Natural killer cell (primary cell): ENCODE measurements around the gene C16orf78. TPM values are rescaled to one million over a fixed set of nuclear protein-coding genes. Genes with fewer than 3 reads are reported as not detected.

Experiments
- ATAC-seq, 3 donors: fragments of 150-1000 bp in 2 of 3; fragments of 200-7000 bp in 1 of 3; cut with Tn5 transposase; 1 replicate in 1 of 3; 2 replicates in 2 of 3; pipeline ENCODE4 v1.10.0; 2021; ENCODE audit warnings: mild to moderate bottlenecking in 2 of 3, moderate library complexity in 2 of 3
- DNase-seq, 2 donors: peaks; one replicate each; pipeline versions ENCODE4 v3.0.0 to v3.0.0-alpha.2; 2013 to 2021; ENCODE audit warnings: mixed read lengths in 1 of 2
- H3K27ac ChIP-seq: one replicate; pipeline ENCODE4 v1.5.1; 2013; ENCODE audit warnings: mild to moderate bottlenecking, low read length
- H3K27me3 ChIP-seq: one replicate; pipeline ENCODE4 v1.6.1; 2013; ENCODE audit warnings: low read length; ENCODE audit not compliant: control insufficient read depth, insufficient read depth
- H3K36me3 ChIP-seq: one replicate; pipeline ENCODE4 v1.6.1; 2013; ENCODE audit warnings: low read length; ENCODE audit not compliant: control insufficient read depth, insufficient read depth
- H3K4me1 ChIP-seq: one replicate; pipeline ENCODE4 v1.6.1; 2013; ENCODE audit warnings: low read length; ENCODE audit not compliant: control insufficient read depth, insufficient read depth
- H3K4me3 ChIP-seq: one replicate; pipeline ENCODE4 v1.5.1; 2013; ENCODE audit warnings: low read length
- H3K9me3 ChIP-seq: one replicate; pipeline ENCODE4 v1.6.1; 2013; ENCODE audit warnings: low read length; ENCODE audit not compliant: control insufficient read depth, insufficient read depth
- H3K27ac Mint-ChIP-seq, 2 donors: one replicate each; pipeline ENCODE4 v1.8.0; 2022; ENCODE audit warnings: mild to moderate bottlenecking in 2 of 2, mixed read lengths in 2 of 2, moderate library complexity in 1 of 2
- H3K27me3 Mint-ChIP-seq, 2 donors: one replicate each; pipeline ENCODE4 v1.8.0; 2022; ENCODE audit warnings: low read depth in 2 of 2, mixed read lengths in 2 of 2
- H3K36me3 Mint-ChIP-seq: one replicate; pipeline ENCODE4 v1.8.0; 2022; ENCODE audit warnings: mixed read lengths
- H3K4me1 Mint-ChIP-seq, 2 donors: one replicate each; pipeline ENCODE4 v1.8.0; 2022; ENCODE audit warnings: mixed read lengths in 2 of 2
- H3K4me3 Mint-ChIP-seq: one replicate; pipeline ENCODE4 v1.8.0; 2022; ENCODE audit warnings: mild to moderate bottlenecking, moderate library complexity, mixed read lengths
- H3K9me3 Mint-ChIP-seq, 2 donors: one replicate each; pipeline ENCODE4 v1.8.0; 2022; ENCODE audit warnings: mixed read lengths in 2 of 2
- CTCF ChIP-seq: fragments of 200-600 bp; IDR thresholded peaks from one replicate; pipeline ENCODE4 v1.8.0; 2022; ENCODE audit warnings: antibody characterized with exemption
- WGBS: methylation state at CpG from one replicate; pipeline ENCODE4 v1.1.7; 2013; ENCODE audit warnings: missing lambda C conversion rate; ENCODE audit not compliant: insufficient coverage; 5-methylcytosine and 5-hydroxymethylcytosine counted together
- intact Hi-C: fragments of 100-400 bp; cut with micrococcal nuclease; formaldehyde crosslinking; loops from one replicate; pipeline ENCODE4 v1.14.2; 2022
- total RNA-seq, 4 donors: library from RNA; stranded (reverse); fragments of 120-200 nt in 1 of 4; gene quantifications; one replicate each; pipeline versions ENCODE4 v1.2.3 to v1.2.4, GENCODE V29; 2013 to 2022

Gene C16orf78
- total RNA-seq, 3 donors from 2014 or later (not counting 1 experiment from before 2014, with no cell fraction given): not detected

- H3K27ac Mint-ChIP-seq: no peak overlapping the region
- Histone ChIP-seq H3K36me3 (no peaks in the 10 kb centered on the region), H3K27me3 (peaks cover 4% of the 10 kb centered on the region), H3K9me3 (no peaks in the 10 kb centered on the region), H3K4me3 (no peak overlapping the region), H3K27ac (no peak overlapping the region), H3K4me1 (no peaks in the 10 kb centered on the region)
- no peaks in the 10 kb centered on the region for H3K36me3 Mint-ChIP-seq
- intact Hi-C loops: no loop called here
- WGBS: 70% methylated on average over 1 of the region's 1 CpG
- ATAC-seq (no peak), DNase-seq (no peak)
- H3K4me1 Mint-ChIP-seq: no peaks in the 10 kb centered on the region
- H3K27me3 Mint-ChIP-seq: peaks cover 11 to 26% of the 10 kb centered on the region in 2 donors
- no peaks in the 10 kb centered on the region for H3K9me3 Mint-ChIP-seq
- no peak for TF ChIP-seq CTCF
- H3K4me3 Mint-ChIP-seq: no peak overlapping the region
Measured at GRCh38 chr16:49395021-49395420, 21.4 kb downstream of the C16orf78 start.

DNA sequence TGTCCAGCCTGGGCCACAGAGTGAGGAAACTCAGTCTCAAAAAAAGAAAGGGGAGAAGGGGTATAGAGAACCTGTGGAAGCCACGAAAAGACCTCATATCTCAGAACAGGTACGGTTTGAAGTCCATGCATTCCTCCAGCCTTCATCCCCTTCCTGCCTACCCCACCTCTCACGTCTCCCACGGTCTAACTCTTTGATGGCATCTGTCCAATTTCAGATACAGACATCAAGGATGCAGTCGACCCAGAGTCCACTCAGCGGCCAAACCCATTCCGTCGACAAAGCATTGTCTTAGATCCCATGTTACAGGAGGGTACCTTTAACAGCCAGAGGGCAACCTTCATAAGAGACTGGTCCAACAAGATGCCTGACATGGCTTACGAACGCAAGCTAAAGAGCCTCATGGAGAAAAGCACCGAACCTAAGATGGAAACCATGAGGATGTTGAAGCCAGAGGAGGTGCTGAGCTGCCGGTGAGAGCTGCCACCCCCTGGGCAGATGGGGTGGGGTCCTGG is 22.7 kb downstream of the C16orf78 start:
- Histone ChIP-seq H3K27ac (no peak overlapping the region), H3K4me3 (no peak overlapping the region), H3K9me3 (no peaks in the 10 kb centered on the region), H3K27me3 (peaks cover 4% of the 10 kb centered on the region), H3K4me1 (no peaks in the 10 kb centered on the region), H3K36me3 (no peaks in the 10 kb centered on the region)
- no peak overlapping the region for H3K27ac Mint-ChIP-seq
- H3K4me1 Mint-ChIP-seq: no peaks in the 10 kb centered on the region
- DNase-seq (no peak), ATAC-seq (no peak)
- TF ChIP-seq CTCF: no peak
- H3K9me3 Mint-ChIP-seq: no peaks in the 10 kb centered on the region
- H3K4me3 Mint-ChIP-seq: no peak overlapping the region
- peaks cover 9 to 15% of the 10 kb centered on the region in 2 donors for H3K27me3 Mint-ChIP-seq
- WGBS: 87% methylated on average over 12 of the region's 12 CpGs
- H3K36me3 Mint-ChIP-seq: no peaks in the 10 kb centered on the region
- intact Hi-C loops: no loop called here

DNA sequence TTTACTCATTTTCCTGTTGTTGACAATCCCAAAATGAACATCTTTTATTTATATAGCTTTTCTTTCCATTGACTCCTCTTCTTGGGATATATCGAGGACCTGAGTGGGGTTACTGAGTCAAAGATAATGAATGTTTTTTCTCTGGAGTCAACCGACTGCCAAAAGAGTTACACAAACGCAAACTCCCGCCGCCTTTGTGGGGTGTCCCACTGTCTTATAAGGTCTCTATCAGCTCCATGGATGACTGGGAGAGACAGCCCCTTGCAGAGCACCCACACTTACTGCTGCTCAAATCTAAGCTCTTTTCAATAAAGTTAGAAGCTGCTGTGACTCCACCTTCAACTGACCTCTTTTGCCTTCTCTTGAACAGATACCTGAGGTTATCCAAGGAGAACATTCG is 25.2 kb downstream of the C16orf78 start:
- WGBS: 89% methylated on average over 6 of the region's 6 CpGs
- Histone ChIP-seq H3K27ac (no peak overlapping the region), H3K4me1 (no peaks in the 10 kb centered on the region), H3K27me3 (peaks cover 2% of the 10 kb centered on the region), H3K36me3 (no peaks in the 10 kb centered on the region), H3K4me3 (no peak overlapping the region), H3K9me3 (no peaks in the 10 kb centered on the region)
- no peak overlapping the region for H3K27ac Mint-ChIP-seq
- no peaks in the 10 kb centered on the region for H3K9me3 Mint-ChIP-seq
- peaks cover 4 to 8% of the 10 kb centered on the region in 2 donors for H3K27me3 Mint-ChIP-seq
- no peak for ATAC-seq
- DNase-seq: no peak
- H3K36me3 Mint-ChIP-seq: no peaks in the 10 kb centered on the region
- TF ChIP-seq CTCF: no peak
- no peak overlapping the region for H3K4me3 Mint-ChIP-seq
- no peaks in the 10 kb centered on the region for H3K4me1 Mint-ChIP-seq
- intact Hi-C loops: no loop called here
